Heart left ventricle (tissue), 13 donors: ENCODE data around the gene ARHGAP40.

Experiments
- CTCF ChIP-seq, 12 donors: fragments of 200-600 bp; sonication (generic) in 4 of 12; IDR thresholded peaks; one replicate each; pipeline versions ENCODE4 v1.5.0 to v1.8.0; 2018 to 2022; ENCODE audit warnings: antibody characterized with exemption in 12 of 12, mild to moderate bottlenecking in 5 of 12
- POLR2A ChIP-seq, 2 donors: fragments of 450-650 bp; IDR thresholded peaks; one replicate each; pipeline ENCODE4 v1.6.1; 2017; ENCODE audit warnings: antibody characterized with exemption in 2 of 2, mild to moderate bottlenecking in 2 of 2, moderate library complexity in 2 of 2
- donor health status: ischemic (EF 13 %, LVEDD 7.1; RV severe dilation, severe dysfunction).
- donor health status: DM: no; HTN: yes; CAD: no.
- donor health status: DM: no; HTN: no; CAD: no.
- donor health status: ischemic (EF 25% LVEDD 6.9; RV normal size, moderate dysfunction).
- donor health status: ischemic (EF 25% LVEDD 5.7; RV mildly dilated, moderate dysfunction).
- donor health status: ischemic (EF 35%, LVEDD 5.7; RV mildly dilated, moderate dysfunction).
- donor health status: nonischemic (EF 11% LVEDD 7.7; RV severe dilation, severe dysfunction).
- donor health status: DM: yes; HTN: yes; CAD: no.
- donor health status: PGD.
- donor health status: ischemic (EF 29% LVEDD 5.4; RV normal size, mild dysfunction).
- donor health status: nonischemic (EF 23%, LVEDD 6.1; RV moderate dilation, normal function).

- no peak for TF ChIP-seq POLR2A (IDR thresholded peaks at IDR 0.05)
- no peak for TF ChIP-seq CTCF (IDR thresholded peaks at IDR 0.05)
Measured at GRCh38 chr20:38673725-38674091, 72.1 kb downstream of the ARHGAP40 start.
